ENCODE results near the gene TSPOAP1.

TSPOAP1 gene

DNA sequence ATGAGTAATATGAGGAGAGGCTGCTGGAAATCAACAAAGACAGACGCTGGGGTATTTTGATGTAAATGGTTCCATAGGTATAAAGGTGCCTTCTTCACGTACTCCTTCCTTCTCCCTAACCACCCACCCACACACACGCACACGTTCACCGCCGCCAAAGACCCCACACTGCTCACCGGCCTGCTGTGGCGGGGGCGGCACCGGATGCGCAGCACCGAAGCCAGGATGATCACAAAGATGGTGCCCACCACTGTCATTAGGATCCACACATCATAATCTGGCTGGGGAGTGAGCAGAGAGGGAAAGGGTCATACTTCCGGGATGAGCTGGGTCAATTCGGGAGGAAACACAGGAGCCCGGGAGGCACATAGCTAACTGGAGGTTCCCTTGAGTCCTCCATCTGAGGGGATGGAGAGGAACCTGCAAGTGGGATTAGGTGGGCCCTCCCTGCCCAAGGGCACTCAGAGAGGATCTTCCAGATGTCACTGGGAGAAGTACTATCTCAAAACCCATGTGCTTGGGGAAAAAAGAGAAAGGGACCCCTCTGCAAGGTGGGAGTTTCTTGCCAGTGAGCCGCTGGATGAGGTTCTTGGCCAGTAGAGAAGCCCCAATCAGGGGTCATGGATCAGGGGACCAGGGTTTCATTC lies 33.9 kb upstream of the TSPOAP1 start:
- no peaks in the 10 kb centered on the region for H3K36me3 ChIP-seq (ENCODE audit: control insufficient read depth in 2 of 2, insufficient read depth in 2 of 2, low read length in 2 of 2)
- H3K9ac ChIP-seq (ENCODE audit: low read length in 2 of 2) = no peak overlapping the region
- H3K9me3 ChIP-seq (ENCODE audit: control insufficient read depth in 2 of 2, low read length in 2 of 2) = no peaks in the 10 kb centered on the region
- H3K27ac ChIP-seq (ENCODE audit: low read length) = no peak overlapping the region
- peaks cover 0 to 6% of the 10 kb centered on the region in 2 donors for H3K27me3 ChIP-seq (ENCODE audit: control insufficient read depth in 1 of 2, insufficient read depth in 2 of 2, low read length in 2 of 2)
- peaks cover 2% of the 10 kb centered on the region for H3K4me1 ChIP-seq (ENCODE audit: control insufficient read depth, insufficient read depth, low read length)
- no peak overlapping the region for H3K4me3 ChIP-seq (ENCODE audit: low read length in 2 of 2)

GRCh38 chr17:58360296-58361063 lies 31.9 kb upstream of the TSPOAP1 start:
- peaks cover under 1% of the 10 kb centered on the region for H3K4me1 ChIP-seq (ENCODE audit: control insufficient read depth, insufficient read depth, low read length)
- no peaks in the 10 kb centered on the region for H3K9me3 ChIP-seq (ENCODE audit: control insufficient read depth in 2 of 2, low read length in 2 of 2)
- H3K27ac ChIP-seq (ENCODE audit: low read length) = no peak overlapping the region
- H3K9ac ChIP-seq (ENCODE audit: low read length in 2 of 2) = no peak overlapping the region
- no peak overlapping the region for H3K4me3 ChIP-seq (ENCODE audit: low read length in 2 of 2)
- H3K36me3 ChIP-seq (ENCODE audit: control insufficient read depth in 2 of 2, insufficient read depth in 2 of 2, low read length in 2 of 2) = no peaks in the 10 kb centered on the region
- peaks cover 0 to 6% of the 10 kb centered on the region in 2 donors for H3K27me3 ChIP-seq (ENCODE audit: control insufficient read depth in 1 of 2, insufficient read depth in 2 of 2, low read length in 2 of 2)

- no peaks in the 10 kb centered on the region for H3K4me1 ChIP-seq (ENCODE audit: control insufficient read depth, insufficient read depth, low read length)
- peaks cover 0 to 4% of the 10 kb centered on the region in 2 donors for H3K27me3 ChIP-seq (ENCODE audit: control insufficient read depth in 1 of 2, insufficient read depth in 2 of 2, low read length in 2 of 2)
- H3K9ac ChIP-seq (ENCODE audit: low read length in 2 of 2) = no peak overlapping the region
- H3K27ac ChIP-seq (ENCODE audit: low read length) = no peak overlapping the region
- no peaks in the 10 kb centered on the region for H3K36me3 ChIP-seq (ENCODE audit: control insufficient read depth in 2 of 2, insufficient read depth in 2 of 2, low read length in 2 of 2)
- no peak overlapping the region for H3K4me3 ChIP-seq (ENCODE audit: low read length in 2 of 2)
- H3K9me3 ChIP-seq (ENCODE audit: control insufficient read depth in 2 of 2, low read length in 2 of 2) = no peaks in the 10 kb centered on the region
Observed at GRCh38 chr17:58358408-58359172, 30.0 kb upstream of the TSPOAP1 start.

GRCh38 chr17:58357312-58358297 lies 29.0 kb upstream of the TSPOAP1 start:
- peaks cover 3% of the 10 kb centered on the region for H3K4me1 ChIP-seq (ENCODE audit: control insufficient read depth, insufficient read depth, low read length)
- no peaks in the 10 kb centered on the region for H3K36me3 ChIP-seq (ENCODE audit: control insufficient read depth in 2 of 2, insufficient read depth in 2 of 2, low read length in 2 of 2)
- H3K27ac ChIP-seq (ENCODE audit: low read length) = no peak overlapping the region
- H3K4me3 ChIP-seq (ENCODE audit: low read length in 2 of 2) = no peak overlapping the region
- H3K9ac ChIP-seq (ENCODE audit: low read length in 2 of 2) = no peak overlapping the region
- H3K27me3 ChIP-seq (ENCODE audit: control insufficient read depth in 1 of 2, insufficient read depth in 2 of 2, low read length in 2 of 2) = no peaks in the 10 kb centered on the region
- no peaks in the 10 kb centered on the region for H3K9me3 ChIP-seq (ENCODE audit: control insufficient read depth in 2 of 2, low read length in 2 of 2)

DNA sequence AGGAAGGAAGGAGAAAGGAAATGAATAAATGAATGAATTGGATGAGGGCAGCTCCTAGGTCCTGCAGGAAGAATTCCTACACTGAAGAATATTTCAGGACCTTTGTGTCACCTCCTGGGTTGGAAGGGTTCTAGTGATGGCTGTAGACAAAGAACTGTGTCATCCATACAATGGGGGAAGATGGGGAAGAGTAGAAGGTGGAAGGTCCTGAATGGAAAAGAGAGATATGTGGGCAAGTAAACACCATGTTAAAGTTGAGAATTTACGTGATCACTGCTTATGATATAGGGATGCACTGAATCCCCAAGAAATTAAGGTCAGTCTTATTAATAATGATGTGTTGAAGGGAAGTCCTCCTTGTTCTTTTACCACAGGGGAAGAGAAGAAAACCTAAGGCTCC lies 27.6 kb upstream of the TSPOAP1 start:
- no peak overlapping the region for H3K4me3 ChIP-seq (ENCODE audit: low read length in 2 of 2)
- H3K4me1 ChIP-seq (ENCODE audit: control insufficient read depth, insufficient read depth, low read length) = peaks cover 7% of the 10 kb centered on the region

DNA sequence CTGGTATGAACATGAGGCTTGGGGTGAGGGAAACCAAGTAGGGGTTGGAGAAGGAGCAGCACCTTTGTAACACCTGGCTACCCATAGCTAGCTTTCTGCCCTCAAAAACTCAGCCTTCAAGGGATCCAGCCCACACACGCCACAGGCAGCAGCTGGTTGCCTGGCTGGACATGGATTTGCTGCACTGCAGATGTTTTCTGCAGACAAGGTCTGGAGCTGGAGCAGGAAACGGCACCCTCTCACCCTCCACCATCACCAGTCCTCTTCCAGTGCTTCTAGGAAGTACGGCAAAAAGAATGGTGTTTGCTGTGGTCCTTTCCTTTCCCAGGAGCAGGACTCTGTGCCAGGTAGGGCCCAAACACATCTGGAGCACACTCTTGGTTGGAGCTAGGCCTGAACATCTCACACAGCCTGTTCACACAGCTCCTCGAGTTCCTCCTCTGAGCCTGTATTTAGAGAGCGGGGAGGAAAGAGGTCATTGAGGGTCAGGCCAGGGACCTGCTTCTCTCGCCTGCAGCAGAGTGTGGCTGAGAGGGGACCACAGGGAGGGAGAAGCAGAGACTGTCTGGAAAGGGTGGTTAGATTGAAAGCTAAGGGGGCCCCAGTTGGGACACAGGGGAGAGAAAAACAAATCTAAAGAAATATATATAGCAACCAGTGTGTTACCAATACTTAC lies 26.1 kb upstream of the TSPOAP1 start:
- H3K36me3 ChIP-seq (ENCODE audit: control insufficient read depth in 2 of 2, insufficient read depth in 2 of 2, low read length in 2 of 2) = peaks cover 1 to 2% of the 10 kb centered on the region in 2 donors
- H3K27me3 ChIP-seq (ENCODE audit: control insufficient read depth in 1 of 2, insufficient read depth in 2 of 2, low read length in 2 of 2) = no peaks in the 10 kb centered on the region
- no peaks in the 10 kb centered on the region for H3K9me3 ChIP-seq (ENCODE audit: control insufficient read depth in 2 of 2, low read length in 2 of 2)
- no peak overlapping the region for H3K27ac ChIP-seq (ENCODE audit: low read length)
- H3K9ac ChIP-seq (ENCODE audit: low read length in 2 of 2) = no peak overlapping the region
- H3K4me3 ChIP-seq (ENCODE audit: low read length in 2 of 2) = no peak overlapping the region
- peaks cover 11% of the 10 kb centered on the region for H3K4me1 ChIP-seq (ENCODE audit: control insufficient read depth, insufficient read depth, low read length)

More for the DNA sequence above, 27.6 kb upstream of the TSPOAP1 start:
- Histone ChIP-seq H3K27ac (ENCODE audit: low read length) (no peak overlapping the region), H3K9me3 (ENCODE audit: control insufficient read depth in 2 of 2, low read length in 2 of 2) (no peaks in the 10 kb centered on the region), H3K9ac (ENCODE audit: low read length in 2 of 2) (no peak overlapping the region), H3K36me3 (ENCODE audit: control insufficient read depth in 2 of 2, insufficient read depth in 2 of 2, low read length in 2 of 2) (no peaks in the 10 kb centered on the region), H3K27me3 (ENCODE audit: control insufficient read depth in 1 of 2, insufficient read depth in 2 of 2, low read length in 2 of 2) (no peaks in the 10 kb centered on the region)

GRCh38 chr17:58353389-58353825 lies 24.8 kb upstream of the TSPOAP1 start:
- Histone ChIP-seq H3K27me3 (ENCODE audit: control insufficient read depth in 1 of 2, insufficient read depth in 2 of 2, low read length in 2 of 2) (no peaks in the 10 kb centered on the region), H3K36me3 (ENCODE audit: control insufficient read depth in 2 of 2, insufficient read depth in 2 of 2, low read length in 2 of 2) (peaks cover 14 to 15% of the 10 kb centered on the region in 2 donors), H3K27ac (ENCODE audit: low read length) (no peak overlapping the region), H3K9me3 (ENCODE audit: control insufficient read depth in 2 of 2, low read length in 2 of 2) (no peaks in the 10 kb centered on the region), H3K4me3 (ENCODE audit: low read length in 2 of 2) (peak overlapping the region; percentile 98 to 99), H3K9ac (ENCODE audit: low read length in 2 of 2) (peak overlapping the region in 1 of 2 donors; percentile 89), H3K4me1 (ENCODE audit: control insufficient read depth, insufficient read depth, low read length) (peaks cover 11% of the 10 kb centered on the region)

- Histone ChIP-seq H3K27ac (ENCODE audit: low read length) (peak overlapping the region; percentile 90), H3K4me1 (ENCODE audit: control insufficient read depth, insufficient read depth, low read length) (peaks cover 11% of the 10 kb centered on the region), H3K9ac (ENCODE audit: low read length in 2 of 2) (peak overlapping the region; percentile 89 to 96), H3K9me3 (ENCODE audit: control insufficient read depth in 2 of 2, low read length in 2 of 2) (no peaks in the 10 kb centered on the region), H3K4me3 (ENCODE audit: low read length in 2 of 2) (peak overlapping the region; percentile 98 to 99), H3K36me3 (ENCODE audit: control insufficient read depth in 2 of 2, insufficient read depth in 2 of 2, low read length in 2 of 2) (peaks cover 20 to 21% of the 10 kb centered on the region in 2 donors), H3K27me3 (ENCODE audit: control insufficient read depth in 1 of 2, insufficient read depth in 2 of 2, low read length in 2 of 2) (no peaks in the 10 kb centered on the region)
Observed at GRCh38 chr17:58352596-58353388, 24.2 kb upstream of the TSPOAP1 start.

Data from stomach smooth muscle (tissue), 2 donors.